ENCODE data around the gene SSR4.
"Not testable (repeated sequence)": the region's sequence is repeated elsewhere in the genome, so short reads cannot be mapped to it uniquely, and the experiment has no call there.

The SSR4 gene

GRCh38 chrX:153794018-153794896 is at the start of gene SSR4, which contains the start of gene IDH3G:
SSR4 (plus strand) TSS chrX:153794668; CDS start chrX:153794688, 20 bp downstream.
IDH3G (minus strand) TSS chrX:153794375; CDS start chrX:153794326, 49 bp downstream.
- peak; percentile 77 for DNase-seq

GRCh38 chrX:153745067-153745433 is 49.4 kb upstream of the SSR4 start:
- not testable (repeated sequence) for DNase-seq

GRCh38 chrX:153746359-153746758 is 48.1 kb upstream of the SSR4 start:
- no peak for DNase-seq

- not testable (repeated sequence) for DNase-seq
Measured at GRCh38 chrX:153746991-153747390, 47.5 kb upstream of the SSR4 start.

- DNase-seq: not testable (repeated sequence)
Measured at GRCh38 chrX:153749017-153749416, 45.5 kb upstream of the SSR4 start.

- no peak for DNase-seq
Measured at GRCh38 chrX:153750127-153750774, 44.2 kb upstream of the SSR4 start.

- no peak for DNase-seq
Measured at GRCh38 chrX:153755136-153755535, 39.3 kb upstream of the SSR4 start.

- DNase-seq: no peak
Measured at GRCh38 chrX:153761863-153762262, 32.6 kb upstream of the SSR4 start.

GRCh38 chrX:153762626-153763173 is 31.8 kb upstream of the SSR4 start:
- no peak for DNase-seq

- no peak for DNase-seq
Measured at GRCh38 chrX:153763298-153763932, 31.1 kb upstream of the SSR4 start.

- DNase-seq: peak; percentile 70
Measured at GRCh38 chrX:153763989-153764755, 30.3 kb upstream of the SSR4 start, which contains the start of gene PLXNB3. PLXNB3 (plus strand) TSS chrX:153764249; CDS start chrX:153765536, 1,287 bp downstream.

- DNase-seq: no peak
Measured at GRCh38 chrX:153764786-153765137, 29.7 kb upstream of the SSR4 start.

GRCh38 chrX:153765138-153766079 is 29.1 kb upstream of the SSR4 start:
- no peak for DNase-seq

GRCh38 chrX:153766098-153766817 is 28.2 kb upstream of the SSR4 start:
- DNase-seq: no peak

- DNase-seq: no peak
Measured at GRCh38 chrX:153766871-153767673, 27.4 kb upstream of the SSR4 start.

- DNase-seq: no peak
Measured at GRCh38 chrX:153767674-153768055, 26.8 kb upstream of the SSR4 start.

GRCh38 chrX:153768311-153769157 is 25.9 kb upstream of the SSR4 start:
- DNase-seq: no peak

GRCh38 chrX:153769158-153769864 is 25.2 kb upstream of the SSR4 start:
- DNase-seq: no peak

Data from NCI-H1048 (cell line).